Left forelimb (tissue), 1 donor: ENCODE measurements around the gene SHPK.
"Not testable (repeated sequence)": the region's sequence is repeated elsewhere in the genome, so short reads cannot be mapped to it uniquely, and the experiment has no call there.

Experiments
- DNase-seq: peaks from one replicate; pipeline ENCODE4 v3.0.0-alpha.2; 2018; ENCODE audit warnings: low spot score

Gene SHPK

DNA sequence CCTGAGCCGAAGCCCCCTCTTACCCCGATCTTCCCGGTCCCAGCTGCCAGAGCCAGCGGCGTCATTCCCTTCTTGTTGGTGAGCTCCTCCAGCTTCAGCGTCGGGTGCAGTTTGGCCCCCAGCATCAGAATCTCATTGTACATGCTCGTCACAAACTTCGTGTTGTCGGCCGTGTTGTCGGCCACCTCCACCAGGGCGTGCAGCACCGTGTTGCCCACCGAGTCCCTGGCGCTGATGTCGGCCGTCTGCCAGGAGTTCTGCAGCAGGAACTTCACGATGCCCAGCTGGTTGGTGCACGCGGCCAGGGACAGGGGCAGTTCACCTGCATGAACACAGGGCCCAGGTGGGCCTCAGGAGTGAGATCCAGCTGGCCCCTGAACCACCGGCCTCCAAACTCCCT lies 46.3 kb downstream of the SHPK start:
- DNase-seq: no peak

DNA sequence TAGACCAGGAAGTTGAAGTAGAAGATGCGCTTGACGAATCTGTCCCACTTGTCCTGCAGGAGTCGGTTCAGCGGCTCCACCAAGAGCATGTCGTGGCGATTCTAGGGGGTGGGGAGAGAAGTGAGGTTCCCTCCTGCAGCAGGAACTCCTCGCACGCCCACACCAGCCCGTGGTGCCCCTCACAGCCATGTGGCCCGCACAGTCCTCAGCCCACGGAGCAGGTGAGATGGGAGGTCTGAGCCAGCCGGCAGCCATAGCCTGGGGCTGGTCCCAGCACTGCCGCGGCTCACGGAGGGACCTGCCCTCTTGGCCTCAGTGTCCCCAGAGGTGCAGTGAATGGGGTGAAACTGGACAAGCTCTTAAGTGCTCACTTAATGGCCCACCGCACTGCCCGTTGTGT lies 50.2 kb downstream of the SHPK start:
- no peak for DNase-seq

DNA sequence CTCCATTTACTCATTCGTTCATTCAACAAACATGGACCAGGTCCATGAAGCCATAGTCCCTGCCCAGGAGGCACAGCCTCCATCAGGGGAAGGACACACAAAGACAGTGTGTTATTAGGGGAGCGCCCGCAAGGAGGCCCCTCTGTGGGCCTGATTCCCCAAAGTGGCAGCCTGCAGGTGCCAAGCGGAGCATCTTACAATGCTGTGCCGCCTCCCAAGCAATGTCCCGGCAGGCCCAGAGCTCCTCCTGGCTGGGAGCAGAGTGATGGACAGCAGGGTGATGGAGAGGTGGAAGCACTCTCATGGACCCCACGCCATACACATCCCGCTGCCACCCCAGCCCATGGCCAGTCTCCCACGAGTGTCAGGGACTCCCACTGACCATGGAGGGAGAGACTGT lies 52.6 kb downstream of the SHPK start:
- DNase-seq: no peak

DNA sequence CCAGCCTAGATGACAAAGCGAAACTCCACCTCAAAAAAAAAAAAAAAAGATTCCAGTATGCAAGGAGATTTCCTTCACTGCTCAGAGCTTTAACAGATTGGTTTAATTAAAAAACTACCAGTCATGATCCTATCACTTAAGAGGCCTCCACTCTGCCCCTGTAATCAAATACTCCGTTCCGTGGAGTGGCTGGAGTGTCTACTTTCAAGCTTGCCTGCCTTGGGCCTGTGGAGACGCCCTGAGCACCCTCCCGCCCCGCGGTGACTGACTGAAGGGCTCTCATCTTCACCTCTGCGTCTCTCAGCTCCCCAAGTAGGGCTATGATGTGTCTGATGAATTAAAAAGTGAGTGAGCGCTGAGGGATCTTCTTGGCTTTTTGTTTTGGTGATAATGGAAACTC lies 53.1 kb downstream of the SHPK start:
- DNase-seq: no peak

DNA sequence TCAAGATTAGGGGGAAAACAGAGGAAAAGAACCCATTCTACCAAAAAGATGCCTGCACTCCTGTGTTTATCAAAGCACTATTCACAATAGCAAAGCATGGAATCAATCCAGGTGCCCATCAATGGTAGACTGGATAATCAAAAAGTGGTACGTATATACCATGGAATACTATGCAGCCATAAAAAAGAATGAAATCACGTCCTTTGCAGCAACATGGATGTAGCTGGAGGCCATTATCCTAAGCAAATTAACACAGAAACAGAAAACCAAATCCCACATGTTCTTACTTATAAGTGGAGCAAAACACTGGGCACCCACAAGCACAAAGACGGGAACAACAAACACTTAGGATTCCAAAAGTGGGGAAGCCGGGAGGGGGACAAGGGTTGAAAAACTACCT lies 57.4 kb downstream of the SHPK start:
- not testable (repeated sequence) for DNase-seq

DNA sequence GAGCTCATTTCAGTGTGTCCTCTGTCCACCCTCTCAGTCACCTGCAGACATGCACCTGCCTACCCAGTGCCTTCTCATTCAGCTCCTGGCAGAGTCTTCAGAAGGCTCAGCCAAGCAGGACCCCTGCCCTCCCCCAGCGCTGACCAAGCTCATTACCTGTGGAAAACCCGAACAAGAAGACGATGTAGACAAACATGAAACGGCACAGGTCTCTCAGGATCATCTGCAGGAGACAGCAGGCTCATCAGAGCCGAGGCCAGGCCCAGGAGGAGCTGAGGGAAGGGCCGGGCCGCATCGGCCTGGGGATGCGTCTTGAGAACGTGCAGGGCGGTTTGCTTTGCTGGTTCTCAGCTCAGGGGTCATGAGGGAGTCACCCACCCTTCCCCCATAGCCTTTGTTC lies 59.1 kb downstream of the SHPK start:
- DNase-seq: no peak

DNA sequence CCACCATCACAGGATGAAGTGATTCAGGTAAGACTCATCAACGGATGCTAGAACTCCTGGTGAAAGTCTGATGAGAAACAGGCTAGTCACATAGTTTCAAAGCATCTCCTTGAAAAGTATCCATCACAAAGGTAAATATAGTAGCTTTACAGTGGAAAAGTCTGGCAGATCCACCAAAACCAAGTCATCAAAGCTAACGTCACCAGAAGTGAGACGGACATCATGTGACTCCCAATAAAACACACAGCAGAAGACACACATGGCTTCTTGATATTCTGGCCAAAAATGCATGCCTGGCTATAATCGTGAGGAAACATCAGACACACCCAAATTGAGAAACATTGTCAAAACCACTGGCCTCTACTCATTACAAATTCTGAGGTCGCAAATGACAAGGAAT lies 60.5 kb downstream of the SHPK start:
- no peak for DNase-seq

DNA sequence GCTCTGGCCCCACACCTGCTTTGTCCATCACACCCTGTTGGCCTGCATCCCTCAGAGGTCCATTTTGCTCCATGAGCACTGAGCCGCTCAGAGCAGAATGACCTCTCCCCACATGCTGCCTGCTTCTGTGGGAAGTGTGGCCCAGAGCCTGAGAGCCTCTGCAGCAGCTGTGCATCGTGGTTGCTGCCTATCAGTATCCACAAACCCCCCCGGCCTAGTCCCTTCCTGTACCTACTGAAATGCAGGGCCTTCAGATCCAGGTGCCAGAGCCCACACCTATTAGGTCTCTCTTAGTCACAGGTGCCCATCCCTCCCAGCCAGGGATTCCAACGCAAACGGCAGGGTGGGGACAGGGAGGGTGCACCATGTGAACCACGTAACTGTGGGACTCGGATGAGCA lies 61.8 kb downstream of the SHPK start:
- DNase-seq: no peak

DNA sequence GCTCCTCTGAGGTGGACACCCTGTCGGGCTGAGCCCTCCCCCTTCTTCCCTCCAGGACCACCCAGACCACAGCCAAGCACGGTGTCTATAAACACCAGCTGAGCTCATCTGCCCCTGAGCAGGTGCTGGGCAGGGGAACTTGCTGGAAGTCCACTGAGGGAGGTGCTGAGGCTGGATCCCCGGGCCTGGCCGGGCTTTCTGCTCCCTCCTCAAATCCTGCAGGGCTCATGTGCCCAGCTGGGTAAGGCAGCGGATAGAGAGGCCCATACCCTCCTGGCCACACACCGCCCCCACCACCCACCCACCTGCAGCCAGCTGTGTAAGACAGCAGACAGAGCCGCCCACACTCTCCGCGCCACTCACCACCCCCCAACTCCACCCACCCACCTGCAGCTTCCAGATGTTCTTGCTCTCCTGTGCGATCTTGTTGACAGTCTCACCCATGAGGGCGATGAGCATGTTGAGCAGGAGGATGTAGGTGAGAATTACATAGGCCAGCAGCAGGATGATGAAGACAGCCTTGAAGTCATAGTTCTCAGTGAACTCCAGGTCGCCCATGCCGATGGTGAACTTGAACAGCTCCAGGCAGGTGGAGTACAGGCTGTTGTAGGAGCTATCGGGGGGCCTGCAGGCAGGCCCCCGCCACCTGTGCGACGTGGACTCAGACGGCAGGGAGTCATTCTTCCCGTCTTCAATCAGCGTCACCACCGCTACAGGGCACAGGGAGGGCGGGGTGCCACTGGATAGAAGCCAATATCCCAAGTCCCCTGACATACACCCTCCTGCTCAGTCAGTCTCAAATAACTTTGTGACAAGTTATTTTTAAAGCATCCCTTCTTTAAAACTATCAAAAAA lies 62.6 kb downstream of the SHPK start:
- no peak for DNase-seq

DNA sequence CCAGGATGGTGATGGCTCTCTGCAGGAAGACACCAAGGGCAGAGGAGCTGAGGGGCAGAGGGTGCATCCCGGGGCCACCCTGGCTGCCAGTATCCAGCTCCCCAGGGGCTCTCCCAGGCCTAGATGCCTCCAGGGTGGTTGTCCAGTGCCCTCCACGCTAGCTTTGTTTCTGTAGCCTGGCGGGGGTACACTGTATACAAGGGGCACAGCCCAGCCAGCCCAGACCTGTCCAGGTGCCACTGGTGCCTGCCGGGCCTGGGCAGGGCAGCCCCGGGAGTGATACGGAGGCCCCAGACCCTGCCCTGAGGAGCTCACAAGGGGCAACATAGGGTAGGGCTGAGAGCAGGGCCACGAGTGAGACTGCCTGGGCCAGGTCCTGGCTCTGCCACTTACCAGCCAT lies 63.8 kb downstream of the SHPK start:
- DNase-seq: no peak

DNA sequence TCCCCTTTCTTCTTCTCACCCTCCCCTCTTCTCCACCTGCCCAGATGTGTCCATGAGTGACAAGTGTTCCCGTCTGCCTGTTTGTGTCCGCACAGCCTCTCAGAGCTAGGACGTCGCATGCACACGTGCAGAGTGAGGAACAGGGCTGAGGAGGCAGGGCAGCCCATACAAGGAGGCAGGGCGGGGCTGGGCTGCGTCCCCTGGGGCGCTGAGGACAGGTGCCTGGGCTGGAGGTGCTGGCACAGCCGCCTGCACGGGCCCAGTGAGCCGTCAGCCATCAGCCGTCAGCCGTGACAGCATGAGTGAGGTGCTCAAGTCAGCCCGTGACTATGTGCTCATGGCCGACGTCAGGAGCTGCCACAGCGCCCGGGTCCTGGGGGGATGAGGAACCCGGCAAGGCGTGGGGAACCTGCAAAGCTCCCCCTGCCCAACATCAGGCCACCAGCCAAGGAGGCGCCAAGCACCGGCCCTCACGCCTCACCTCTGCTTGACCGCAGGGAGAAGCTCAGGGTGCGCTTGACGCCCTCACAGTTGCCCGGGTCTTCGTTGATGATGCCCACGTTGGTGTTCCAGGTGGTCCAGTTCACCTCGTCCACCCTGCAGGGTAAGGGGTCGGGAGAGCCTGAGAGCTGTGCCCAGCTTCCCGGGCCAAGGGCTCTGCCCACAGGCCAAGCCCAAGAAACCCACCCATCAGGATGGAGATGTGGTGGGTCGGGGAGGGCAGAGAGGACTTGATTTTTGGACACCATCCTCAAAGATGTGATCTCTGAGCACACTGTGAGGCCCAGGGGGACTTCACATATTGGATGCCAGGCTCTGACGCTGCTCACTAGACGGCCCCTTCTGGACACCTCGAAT lies 64.8 kb downstream of the SHPK start:
- DNase-seq: no peak

DNA sequence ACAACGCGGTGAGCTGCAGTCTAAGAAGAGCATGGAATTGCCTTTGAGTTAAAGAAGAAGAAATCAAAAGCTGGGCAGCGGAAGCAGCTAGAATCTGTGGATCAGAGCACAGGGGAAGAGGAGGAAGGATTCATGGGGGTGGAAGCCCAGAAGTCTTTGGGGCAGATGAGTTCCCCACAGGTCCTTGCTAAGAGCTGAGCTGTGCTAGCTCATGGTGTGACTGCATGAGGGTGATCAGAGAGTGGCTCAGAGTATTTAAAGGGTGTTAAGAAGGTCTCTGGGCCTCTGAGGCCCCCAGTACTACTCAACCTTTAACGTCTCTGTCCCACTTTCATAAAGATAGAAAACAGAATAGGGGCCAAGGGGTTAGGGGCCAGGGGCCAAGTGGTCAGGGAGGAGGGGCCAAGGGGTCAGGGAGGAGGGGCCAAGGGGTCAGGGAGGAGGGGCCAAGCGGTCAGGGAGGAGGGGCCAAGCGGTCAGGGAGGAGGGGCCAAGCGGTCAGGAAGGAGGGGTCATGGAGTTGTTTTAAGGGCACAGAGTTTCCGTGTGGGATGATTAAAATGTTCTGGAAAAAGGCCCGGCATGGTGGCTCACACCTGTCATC lies 66.4 kb downstream of the SHPK start:
- no peak for DNase-seq

DNA sequence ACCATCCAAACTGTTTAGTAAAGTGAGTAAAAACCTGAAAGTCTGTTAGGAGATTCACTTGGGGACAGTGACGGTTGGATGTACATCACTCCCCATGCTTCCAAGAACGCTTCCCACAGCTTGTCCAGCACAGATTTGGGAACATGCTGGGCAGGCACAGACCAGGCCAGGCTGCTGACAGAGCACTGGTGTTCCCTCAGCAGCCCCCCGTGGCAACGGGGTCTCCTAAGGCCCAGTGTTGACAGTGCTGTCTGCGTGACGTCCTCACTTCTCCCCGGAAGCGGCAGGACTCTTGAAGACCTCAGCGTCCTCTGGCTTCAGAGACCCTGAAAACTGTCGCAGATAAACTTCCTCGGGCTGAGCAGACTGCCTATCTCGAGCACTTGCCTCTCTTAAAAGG lies 69.5 kb downstream of the SHPK start:
- no peak for DNase-seq

DNA sequence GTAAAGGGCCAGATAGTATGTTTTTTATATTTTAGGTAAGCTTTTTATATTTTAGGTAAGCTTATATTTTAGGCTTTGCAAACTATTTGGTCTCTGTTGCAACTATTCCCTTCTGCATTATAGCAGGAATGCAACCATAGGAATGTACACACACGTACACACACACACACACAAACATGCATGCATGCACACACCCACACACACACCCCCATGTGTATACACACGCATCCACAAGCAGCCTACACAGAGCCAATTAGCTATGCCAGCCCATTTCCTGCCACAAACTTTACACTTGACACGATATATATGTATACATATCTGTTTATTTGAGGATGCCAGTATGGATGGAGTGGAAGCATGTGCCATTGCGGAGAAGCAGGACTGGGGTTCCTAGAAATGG lies 70.9 kb downstream of the SHPK start:
- no peak for DNase-seq

DNA sequence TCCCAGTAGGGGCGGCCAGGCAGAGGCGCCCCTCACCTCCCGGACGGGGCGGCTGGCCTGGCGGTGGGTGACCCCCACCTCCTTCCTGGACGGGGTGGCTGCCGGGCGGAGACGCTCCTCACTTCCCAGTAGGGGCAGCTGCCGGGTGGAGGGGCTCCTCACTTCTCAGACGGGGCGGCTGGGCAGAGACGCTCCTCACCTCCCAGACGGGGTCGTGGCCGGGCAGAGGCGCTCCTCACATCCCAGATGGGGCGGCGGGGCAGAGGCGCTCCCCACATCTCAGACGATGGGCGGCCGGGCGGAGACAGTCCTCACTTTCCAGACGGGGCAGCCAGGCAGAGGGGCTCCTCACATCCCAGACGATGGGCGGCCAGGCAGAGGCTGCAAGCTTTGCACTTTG lies 71.8 kb downstream of the SHPK start:
- not testable (repeated sequence) for DNase-seq

DNA sequence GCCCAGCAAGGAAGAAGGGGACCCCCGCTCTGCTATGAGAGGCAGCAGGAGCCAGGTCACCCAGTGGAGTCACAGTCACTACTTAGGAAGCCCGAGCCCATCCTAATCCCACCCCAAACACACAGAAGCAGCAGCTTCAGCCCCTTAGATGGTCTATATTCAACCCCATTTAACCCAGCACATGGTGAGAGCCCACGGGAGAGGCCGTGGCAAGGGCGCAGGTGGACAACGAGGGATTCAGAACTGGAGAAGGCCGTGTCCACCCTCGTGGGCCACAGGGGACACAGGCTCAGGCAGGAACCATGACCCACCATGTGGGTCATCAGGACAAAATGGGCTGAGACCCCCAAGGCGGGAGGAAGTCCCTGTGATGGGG lies 76.8 kb downstream of the SHPK start:
- DNase-seq: no peak

DNA sequence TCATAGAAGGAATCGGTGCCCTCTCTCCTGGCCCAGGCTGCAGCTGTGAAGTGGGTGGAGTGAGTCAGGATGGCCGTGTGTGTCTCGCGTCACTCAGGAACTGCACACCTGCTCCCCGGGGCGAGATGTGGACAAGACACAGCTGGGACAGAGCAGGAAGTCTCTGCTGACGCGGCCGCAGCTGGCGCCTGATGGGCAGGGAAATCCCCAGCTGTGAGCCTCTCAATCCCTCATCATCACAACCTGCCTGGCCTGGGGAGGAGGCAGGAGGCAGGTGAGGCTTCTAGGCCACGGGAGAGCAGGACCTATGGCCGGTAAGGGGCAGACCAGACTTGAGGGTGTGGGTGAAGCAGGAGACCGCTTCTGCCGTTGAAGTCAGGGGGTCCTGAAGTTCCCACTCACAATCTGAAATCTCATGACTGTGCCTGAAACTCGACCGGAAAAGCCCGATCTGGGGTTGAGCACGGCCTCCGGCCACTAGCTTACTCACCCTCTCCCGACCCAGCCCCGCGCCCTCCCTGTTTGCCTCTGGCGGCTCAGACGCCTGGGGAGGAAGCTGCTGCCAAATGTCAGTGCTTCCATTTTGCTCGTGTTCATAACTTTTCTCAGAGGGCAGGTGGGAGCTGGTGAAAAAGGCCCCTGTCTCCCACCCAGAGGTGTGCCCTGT lies 77.3 kb downstream of the SHPK start:
- no peak for DNase-seq
